Tibial artery (tissue), 4 donors: ENCODE measurements around the gene VSIG10L.

ENCODE experiments used
- DNase-seq, 2 donors: peaks; one replicate each; pipeline ENCODE4 v3.0.0-alpha.2; 2019
- H3K27ac ChIP-seq, 2 donors: fragments of 200-600 bp; sonication (generic) in 1 of 2; 1 replicate in 1 of 2; 2 replicates in 1 of 2; pipeline ENCODE4 v1.5.1; 2018 to 2019; ENCODE audit warnings: mild to moderate bottlenecking in 1 of 2
- H3K27me3 ChIP-seq, 2 donors: fragments of 200-600 bp; sonication (generic) in 1 of 2; one replicate each; pipeline versions ENCODE4 v1.5.1 to v1.6.0; 2016 to 2019
- H3K36me3 ChIP-seq, 3 donors: fragments of 200-600 bp; sonication (generic) in 2 of 3; one replicate each; pipeline ENCODE4 v1.5.1; 2016 to 2019; ENCODE audit warnings: mild to moderate bottlenecking in 2 of 3
- H3K4me1 ChIP-seq, 4 donors: fragments of 200-600 bp; sonication (generic) in 2 of 4; 1 replicate in 3 of 4; 2 replicates in 1 of 4; pipeline ENCODE4 v1.5.1; 2016 to 2019
- H3K4me3 ChIP-seq, 2 donors: fragments of 200-600 bp; sonication (generic) in 1 of 2; 1 replicate in 1 of 2; 2 replicates in 1 of 2; pipeline ENCODE4 v1.5.1; 2018 to 2019; ENCODE audit warnings: mild to moderate bottlenecking in 2 of 2
- H3K9me3 ChIP-seq, 3 donors: fragments of 200-600 bp; sonication (generic) in 1 of 3; one replicate each; pipeline ENCODE4 v1.5.1; 2016 to 2019
- intact Hi-C: fragments of 100-400 bp; cut with DNase I; formaldehyde crosslinking; loops from one replicate; pipeline ENCODE4 v1.15.0; 2023; ENCODE audit warnings: low total_unique reads
- TF ChIP-seq, protein P1 (sequence below), 2 experiments: fragments of 200-600 bp in 1 of 2; fragments of 450-650 bp in 1 of 2; IDR thresholded peaks; one replicate each; pipeline ENCODE4 v1.5.1; 2017 to 2019; ENCODE audit warnings: antibody characterized with exemption in 2 of 2, mild to moderate bottlenecking in 1 of 2, moderate library complexity in 1 of 2

The VSIG10L gene

DNA sequence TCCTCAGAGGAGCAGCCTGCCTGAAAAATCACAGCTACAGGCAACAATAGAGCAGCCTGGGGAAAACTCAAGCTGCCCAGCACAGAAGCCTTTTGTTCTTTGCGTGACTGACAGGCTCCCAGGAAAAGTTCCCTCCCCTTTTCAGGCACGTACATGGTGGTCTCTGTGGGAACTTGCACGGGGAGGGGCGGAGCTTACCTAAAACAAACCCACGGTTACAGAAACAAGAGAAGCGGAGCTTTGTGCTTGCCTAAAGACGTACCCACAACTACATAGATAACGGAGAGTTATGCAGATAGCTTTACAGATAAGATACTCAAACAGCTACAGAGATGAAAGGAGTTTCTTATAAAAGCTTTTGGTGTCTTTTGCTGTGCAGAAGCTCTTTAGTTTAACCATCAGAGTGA, 12.8 kb upstream of the VSIG10L start:
- Histone ChIP-seq H3K4me3 (no peak overlapping the region), H3K4me1 (no peaks in the 10 kb centered on the region), H3K27me3 (no peaks in the 10 kb centered on the region), H3K9me3 (no peaks in the 10 kb centered on the region), H3K27ac (no peak overlapping the region), H3K36me3 (peaks cover 5 to 34% (median 24%) of the 10 kb centered on the region in 3 donors)
- TF ChIP-seq, protein P1, sequence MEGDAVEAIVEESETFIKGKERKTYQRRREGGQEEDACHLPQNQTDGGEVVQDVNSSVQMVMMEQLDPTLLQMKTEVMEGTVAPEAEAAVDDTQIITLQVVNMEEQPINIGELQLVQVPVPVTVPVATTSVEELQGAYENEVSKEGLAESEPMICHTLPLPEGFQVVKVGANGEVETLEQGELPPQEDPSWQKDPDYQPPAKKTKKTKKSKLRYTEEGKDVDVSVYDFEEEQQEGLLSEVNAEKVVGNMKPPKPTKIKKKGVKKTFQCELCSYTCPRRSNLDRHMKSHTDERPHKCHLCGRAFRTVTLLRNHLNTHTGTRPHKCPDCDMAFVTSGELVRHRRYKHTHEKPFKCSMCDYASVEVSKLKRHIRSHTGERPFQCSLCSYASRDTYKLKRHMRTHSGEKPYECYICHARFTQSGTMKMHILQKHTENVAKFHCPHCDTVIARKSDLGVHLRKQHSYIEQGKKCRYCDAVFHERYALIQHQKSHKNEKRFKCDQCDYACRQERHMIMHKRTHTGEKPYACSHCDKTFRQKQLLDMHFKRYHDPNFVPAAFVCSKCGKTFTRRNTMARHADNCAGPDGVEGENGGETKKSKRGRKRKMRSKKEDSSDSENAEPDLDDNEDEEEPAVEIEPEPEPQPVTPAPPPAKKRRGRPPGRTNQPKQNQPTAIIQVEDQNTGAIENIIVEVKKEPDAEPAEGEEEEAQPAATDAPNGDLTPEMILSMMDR (IDR thresholded peaks at IDR 0.05) = no peak
- intact Hi-C loops = no loop called here
- DNase-seq = no peak

- Histone ChIP-seq H3K4me1 (no peaks in the 10 kb centered on the region), H3K27me3 (no peaks in the 10 kb centered on the region), H3K4me3 (no peak overlapping the region), H3K9me3 (no peaks in the 10 kb centered on the region), H3K27ac (no peak overlapping the region), H3K36me3 (peaks cover 7 to 38% (median 27%) of the 10 kb centered on the region in 3 donors)
- no peak for DNase-seq
- TF ChIP-seq, protein P1 (IDR thresholded peaks at IDR 0.05) = no peak
- intact Hi-C loops = no loop called here
These were observed 12.3 kb upstream of the VSIG10L start for GRCh38 chr19:51354103-51354741.

- Histone ChIP-seq H3K36me3 (peaks cover 7 to 42% (median 32%) of the 10 kb centered on the region in 3 donors), H3K27me3 (no peaks in the 10 kb centered on the region), H3K4me3 (no peak overlapping the region), H3K9me3 (no peaks in the 10 kb centered on the region), H3K27ac (no peak overlapping the region), H3K4me1 (no peaks in the 10 kb centered on the region)
- TF ChIP-seq, protein P1 (IDR thresholded peaks at IDR 0.05) = no peak
- no peak for DNase-seq
- intact Hi-C loops = no loop called here
These were observed 10.9 kb upstream of the VSIG10L start for GRCh38 chr19:51352783-51353360.

GRCh38 chr19:51351266-51351990, 9.5 kb upstream of the VSIG10L start:
- peaks cover 7 to 56% (median 34%) of the 10 kb centered on the region in 3 donors for H3K36me3 ChIP-seq
- TF ChIP-seq, protein P1 (IDR thresholded peaks at IDR 0.05) = no peak
- H3K27ac ChIP-seq = no peak overlapping the region
- no peak for DNase-seq
- no peaks in the 10 kb centered on the region for H3K4me1 ChIP-seq
- H3K9me3 ChIP-seq = no peaks in the 10 kb centered on the region
- no peaks in the 10 kb centered on the region for H3K27me3 ChIP-seq
- intact Hi-C loops = no loop called here
- no peak overlapping the region for H3K4me3 ChIP-seq

DNA sequence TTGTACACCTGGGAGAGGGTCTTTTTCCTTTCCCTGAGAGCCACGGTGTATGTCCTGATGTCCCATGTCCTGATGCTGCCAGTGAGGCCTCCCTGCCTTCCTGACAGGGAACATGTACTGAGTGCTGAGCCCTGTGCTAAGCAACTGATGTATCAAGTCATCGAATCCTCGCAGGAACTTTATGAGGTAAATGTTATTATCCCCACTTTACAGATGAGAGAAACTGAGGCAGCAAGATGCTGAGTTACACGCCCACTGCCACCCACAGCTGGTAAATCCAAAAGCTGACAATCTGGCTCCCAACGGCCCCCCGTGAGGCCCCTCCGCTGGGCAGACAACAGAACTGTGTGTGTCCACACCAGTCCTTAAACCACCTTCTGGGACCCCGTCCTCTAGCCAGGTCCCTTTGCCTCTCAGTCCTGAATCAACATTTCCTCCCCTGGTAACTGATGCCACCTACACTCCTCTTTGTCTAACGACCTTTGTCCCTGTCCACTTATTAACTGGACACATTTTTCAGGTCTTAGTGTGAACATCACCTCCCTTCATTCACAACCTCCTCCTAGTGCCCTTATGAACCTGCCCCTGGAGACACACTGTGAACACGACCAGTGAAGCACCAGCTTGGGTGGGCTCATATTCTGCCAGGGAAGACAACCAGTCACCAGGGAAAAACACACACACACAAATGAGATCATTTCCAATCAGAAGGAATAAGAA, 5.4 kb upstream of the VSIG10L start:
- no peak for DNase-seq
- intact Hi-C loops = no loop called here

More for the DNA sequence above, 5.4 kb upstream of the VSIG10L start:
- H3K27me3 ChIP-seq = no peaks in the 10 kb centered on the region
- no peaks in the 10 kb centered on the region for H3K4me1 ChIP-seq
- H3K9me3 ChIP-seq = no peaks in the 10 kb centered on the region
- no peak overlapping the region for H3K27ac ChIP-seq
- peaks cover 7 to 70% (median 37%) of the 10 kb centered on the region in 3 donors for H3K36me3 ChIP-seq
- H3K4me3 ChIP-seq = no peak overlapping the region
- TF ChIP-seq, protein P1 (IDR thresholded peaks at IDR 0.05) = no peak
